Peyer's patch (tissue), 4 donors: Measurements from ENCODE around the gene BPIFA2.

ENCODE experiments used
- CTCF ChIP-seq, 6 experiments: fragments of 450-650 bp in 4 of 6; fragments of 200-600 bp in 2 of 6; sonication (generic) in 1 of 6; IDR thresholded peaks; one replicate each; pipeline ENCODE4 v1.5.1; 2017 to 2019; ENCODE audit warnings: antibody characterized with exemption in 6 of 6, mild to moderate bottlenecking in 3 of 6, moderate library complexity in 1 of 6
- POLR2A ChIP-seq, 2 donors: fragments of 450-650 bp; IDR thresholded peaks; one replicate each; pipeline ENCODE4 v1.5.1; 2017; ENCODE audit warnings: antibody characterized with exemption in 2 of 2, mild to moderate bottlenecking in 2 of 2, moderate library complexity in 2 of 2

- TF ChIP-seq CTCF (IDR thresholded peaks at IDR 0.05), result no peak
- TF ChIP-seq POLR2A (IDR thresholded peaks at IDR 0.05), result no peak
These were observed 47.0 kb upstream of the BPIFA2 start for GRCh38 chr20:33120934-33121333.
